Mesenchymal stem cell (in vitro differentiated cells and primary cell): ENCODE data around the gene NFATC3.

Experiments
- DNase-seq: peaks from one replicate; pipeline ENCODE4 v3.0.0-alpha.2; 2013
- H2AFZ ChIP-seq: one replicate; pipeline ENCODE4 v1.6.1; 2013; ENCODE audit warnings: low read depth, mild to moderate bottlenecking, control low read depth, inconsistent platforms, low read length, moderate library complexity
- H2AK5ac ChIP-seq: 2 replicates; pipeline ENCODE4 v1.6.1; 2013; ENCODE audit warnings: low read length, moderate library complexity, mild to moderate bottlenecking, inconsistent platforms; ENCODE audit not compliant: severe bottlenecking
- H2BK120ac ChIP-seq: one replicate; pipeline ENCODE4 v1.6.1; 2013; ENCODE audit warnings: low read depth, mild to moderate bottlenecking, inconsistent platforms, low read length, moderate library complexity
- H2BK12ac ChIP-seq, 2 experiments: one replicate each; pipeline ENCODE4 v1.6.1; 2013; ENCODE audit warnings: inconsistent platforms in 2 of 2, low read length in 2 of 2, mild to moderate bottlenecking in 2 of 2, moderate library complexity in 2 of 2, control low read depth in 1 of 2
- H2BK15ac ChIP-seq: one replicate; pipeline ENCODE4 v1.6.1; 2013; ENCODE audit warnings: mild to moderate bottlenecking, low read depth, inconsistent platforms; ENCODE audit not compliant: poor library complexity, severe bottlenecking
- H2BK5ac ChIP-seq: 2 replicates; pipeline ENCODE4 v1.6.1; 2013; ENCODE audit warnings: low read depth, mild to moderate bottlenecking, low read length, control low read depth, inconsistent platforms; ENCODE audit not compliant: poor library complexity, severe bottlenecking
- H3K14ac ChIP-seq, 2 experiments: one replicate each; pipeline ENCODE4 v1.6.1; 2013; ENCODE audit warnings: inconsistent platforms in 2 of 2, low read length in 2 of 2, control low read depth in 1 of 2, mild to moderate bottlenecking in 1 of 2, moderate library complexity in 1 of 2
- H3K18ac ChIP-seq, 2 experiments: one replicate each; pipeline ENCODE4 v1.6.1; 2013; ENCODE audit warnings: inconsistent platforms in 2 of 2, low read length in 2 of 2, control low read depth in 1 of 2, low read depth in 1 of 2, mild to moderate bottlenecking in 1 of 2
- H3K23ac ChIP-seq, 2 experiments: one replicate each; pipeline ENCODE4 v1.6.1; 2013; ENCODE audit warnings: inconsistent platforms in 2 of 2, low read length in 2 of 2, mild to moderate bottlenecking in 2 of 2, moderate library complexity in 2 of 2, control low read depth in 1 of 2
- H3K27ac ChIP-seq: 2 replicates; pipeline ENCODE4 v1.5.1; 2013; ENCODE audit warnings: mild to moderate bottlenecking, moderate library complexity, low read length, control low read depth, inconsistent platforms; ENCODE audit not compliant: poor library complexity, severe bottlenecking
- H3K27me3 ChIP-seq, 2 experiments: 2 replicates each; pipeline versions ENCODE4 v1.6.1 to v1.7.0; 2013; ENCODE audit warnings: low read length in 2 of 2, mild to moderate bottlenecking in 2 of 2, moderate library complexity in 2 of 2, control low read depth in 1 of 2, inconsistent platforms in 1 of 2; ENCODE audit not compliant: control insufficient read depth in 1 of 2, insufficient read depth in 1 of 2
- H3K36me3 ChIP-seq, 2 experiments: 2 replicates each; pipeline versions ENCODE4 v1.6.1 to v1.7.0; 2013; ENCODE audit warnings: low read length in 2 of 2, control low read depth in 1 of 2, inconsistent platforms in 1 of 2, low read depth in 1 of 2, mild to moderate bottlenecking in 1 of 2; ENCODE audit not compliant: insufficient read depth in 2 of 2, control insufficient read depth in 1 of 2
- H3K4ac ChIP-seq, 2 experiments: one replicate each; pipeline ENCODE4 v1.6.1; 2013; ENCODE audit warnings: inconsistent platforms in 2 of 2, low read length in 2 of 2, mild to moderate bottlenecking in 2 of 2, moderate library complexity in 2 of 2, control low read depth in 1 of 2, low read depth in 1 of 2
- H3K4me1 ChIP-seq: 2 replicates; pipeline ENCODE4 v1.6.1; 2013; ENCODE audit warnings: low read depth, low read length, control low read depth; ENCODE audit not compliant: control insufficient read depth, insufficient read depth
- H3K4me2 ChIP-seq: 2 replicates; pipeline ENCODE4 v1.6.1; 2013; ENCODE audit warnings: low read length, mild to moderate bottlenecking, inconsistent platforms; ENCODE audit not compliant: poor library complexity, severe bottlenecking
- H3K4me3 ChIP-seq, 2 experiments: 2 replicates each; pipeline versions ENCODE4 v1.5.1 to v1.7.0; 2013; ENCODE audit warnings: low read length in 2 of 2, mild to moderate bottlenecking in 2 of 2, control low read depth in 1 of 2, low read depth in 1 of 2; ENCODE audit not compliant: insufficient read depth in 1 of 2
- H3K79me1 ChIP-seq: replicated peaks from 2 replicates; pipeline ENCODE4 v1.6.1; 2013; ENCODE audit warnings: mild to moderate bottlenecking, control low read depth, low read length, inconsistent platforms; ENCODE audit not compliant: poor library complexity, severe bottlenecking
- H3K9ac ChIP-seq: 2 replicates; pipeline ENCODE4 v1.7.0; 2013; ENCODE audit warnings: mild to moderate bottlenecking, low read length, moderate library complexity
- H3K9me3 ChIP-seq: 2 replicates; pipeline ENCODE4 v1.7.0; 2013; ENCODE audit warnings: mild to moderate bottlenecking, low read length; ENCODE audit not compliant: control insufficient read depth
- H4K8ac ChIP-seq: one replicate; pipeline ENCODE4 v1.6.1; 2013; ENCODE audit warnings: inconsistent platforms, mild to moderate bottlenecking, low read length, moderate library complexity
- H4K91ac ChIP-seq: one replicate; pipeline ENCODE4 v1.6.1; 2013; ENCODE audit warnings: mild to moderate bottlenecking, low read length, inconsistent platforms
- WGBS: methylation state at CpG from one replicate; pipeline ENCODE4 v1.1.7; 2013; ENCODE audit warnings: mixed read lengths; 5-methylcytosine and 5-hydroxymethylcytosine counted together

Gene NFATC3

GRCh38 chr16:68236137-68236825 lies 151.1 kb downstream of the NFATC3 start:
- H3K79me1 ChIP-seq = no peaks in the 10 kb centered on the region
- 10% methylated on average over 42 of the region's 45 CpGs for WGBS
- H3K36me3 ChIP-seq = peaks cover 0 to 16% of the 10 kb centered on the region in 2 experiments
- DNase-seq = no peak
- peak overlapping the region; percentile 80 for H2AK5ac ChIP-seq
- no peak overlapping the region for H3K23ac ChIP-seq
- peak overlapping the region; percentile 94 for H4K8ac ChIP-seq
- H3K4me1 ChIP-seq = peaks cover 37% of the 10 kb centered on the region
- H3K27me3 ChIP-seq = peaks cover 13 to 17% of the 10 kb centered on the region in 2 experiments
- peak overlapping the region; percentile 92 for H3K4me2 ChIP-seq
- no peak overlapping the region for H2BK5ac ChIP-seq
- H2BK120ac ChIP-seq = no peak overlapping the region
- peak overlapping the region; percentile 68 for H2AFZ ChIP-seq
- H2BK15ac ChIP-seq = peak overlapping the region; percentile 33
- peak overlapping the region; percentile 6 to 91 for H2BK12ac ChIP-seq
- no peak overlapping the region for H3K14ac ChIP-seq
- H3K4me3 ChIP-seq = peak overlapping the region; percentile 50 to 76
- peak overlapping the region; percentile 85 for H4K91ac ChIP-seq
- peak overlapping the region; percentile 80 for H3K9ac ChIP-seq
- H3K18ac ChIP-seq = peak overlapping the region; percentile 64 to 93
- H3K4ac ChIP-seq = peak overlapping the region in 1 of 2 experiments; percentile 55
- H3K27ac ChIP-seq = no peak overlapping the region
- no peaks in the 10 kb centered on the region for H3K9me3 ChIP-seq

- Histone ChIP-seq H4K91ac (peak overlapping the region; percentile 85), H3K23ac (no peak overlapping the region), H2BK15ac (peak overlapping the region; percentile 97), H3K4me1 (peaks cover 37% of the 10 kb centered on the region), H2BK5ac (no peak overlapping the region), H3K4me2 (peak overlapping the region; percentile 92), H2AK5ac (peak overlapping the region; percentile 80), H3K27ac (peak overlapping the region; percentile 85), H3K79me1 (no peaks in the 10 kb centered on the region), H3K36me3 (peaks cover 0 to 10% of the 10 kb centered on the region in 2 experiments), H2BK12ac (peak overlapping the region; percentile 70 to 91), H3K4ac (peak overlapping the region in 1 of 2 experiments; percentile 55), H2AFZ (peak overlapping the region; percentile 68), H3K9ac (peak overlapping the region; percentile 80), H3K18ac (peak overlapping the region; percentile 64 to 93), H4K8ac (peak overlapping the region; percentile 94), H3K27me3 (peaks cover 13 to 17% of the 10 kb centered on the region in 2 experiments), H2BK120ac (peak overlapping the region; percentile 65), H3K9me3 (no peaks in the 10 kb centered on the region), H3K4me3 (peak overlapping the region; percentile 50 to 76), H3K14ac (peak overlapping the region in 1 of 2 experiments; percentile 74)
- WGBS = 13% methylated on average over 14 of the region's 21 CpGs
- DNase-seq = no peak
Measured at GRCh38 chr16:68236826-68237242, 151.7 kb downstream of the NFATC3 start.

GRCh38 chr16:68237243-68238028 lies 152.3 kb downstream of the NFATC3 start:
- Histone ChIP-seq H3K18ac (peak overlapping the region; percentile 93 to 99), H2BK120ac (peak overlapping the region; percentile 83), H3K9me3 (no peaks in the 10 kb centered on the region), H3K27ac (peak overlapping the region; percentile 85), H4K8ac (peak overlapping the region; percentile 94), H3K9ac (peak overlapping the region; percentile 80), H3K4ac (peak overlapping the region in 1 of 2 experiments; percentile 76), H2AK5ac (peak overlapping the region; percentile 79), H3K79me1 (no peaks in the 10 kb centered on the region), H3K4me3 (peak overlapping the region; percentile 50 to 76), H3K14ac (peak overlapping the region in 1 of 2 experiments; percentile 44), H3K36me3 (peaks cover 0 to 4% of the 10 kb centered on the region in 2 experiments), H3K4me1 (peaks cover 37% of the 10 kb centered on the region), H2BK15ac (peak overlapping the region; percentile 97), H3K4me2 (peak overlapping the region; percentile 92), H3K27me3 (peaks cover 13 to 17% of the 10 kb centered on the region in 2 experiments), H3K23ac (peak overlapping the region in 1 of 2 experiments; percentile 94), H2AFZ (peak overlapping the region; percentile 79), H2BK5ac (peak overlapping the region; percentile 85), H4K91ac (peak overlapping the region; percentile 78), H2BK12ac (peak overlapping the region; percentile 70 to 93)
- WGBS = under 1% methylated on average over 72 of the region's 72 CpGs
- peak; percentile 97 for DNase-seq

GRCh38 chr16:68238029-68238345 lies 152.8 kb downstream of the NFATC3 start:
- H2BK5ac ChIP-seq = peak overlapping the region; percentile 54
- peak overlapping the region; percentile 83 for H2BK120ac ChIP-seq
- H3K9me3 ChIP-seq = no peaks in the 10 kb centered on the region
- peak overlapping the region; percentile 79 for H2AK5ac ChIP-seq
- DNase-seq = no peak
- H3K18ac ChIP-seq = peak overlapping the region; percentile 88 to 99
- H2AFZ ChIP-seq = peak overlapping the region; percentile 79
- WGBS = 8% methylated on average over 15 of the region's 20 CpGs
- peak overlapping the region; percentile 26 for H3K4me2 ChIP-seq
- H4K91ac ChIP-seq = peak overlapping the region; percentile 40
- no peaks in the 10 kb centered on the region for H3K79me1 ChIP-seq
- H3K23ac ChIP-seq = peak overlapping the region in 1 of 2 experiments; percentile 94
- peaks cover 37% of the 10 kb centered on the region for H3K4me1 ChIP-seq
- H3K4me3 ChIP-seq = peak overlapping the region; percentile 35 to 76
- peak overlapping the region in 1 of 2 experiments; percentile 44 for H3K14ac ChIP-seq
- peak overlapping the region; percentile 29 for H2BK15ac ChIP-seq
- H3K27me3 ChIP-seq = peaks cover 13 to 17% of the 10 kb centered on the region in 2 experiments
- peak overlapping the region; percentile 88 for H4K8ac ChIP-seq
- peaks cover 0 to 2% of the 10 kb centered on the region in 2 experiments for H3K36me3 ChIP-seq
- H2BK12ac ChIP-seq = peak overlapping the region in 1 of 2 experiments; percentile 93
- H3K9ac ChIP-seq = peak overlapping the region; percentile 80
- H3K27ac ChIP-seq = peak overlapping the region; percentile 84
- H3K4ac ChIP-seq = peak overlapping the region in 1 of 2 experiments; percentile 76
